ENCODE measurements around the gene SQSTM1. TPM values are rescaled to one million over a fixed set of nuclear protein-coding genes. Genes with fewer than 3 reads are reported as not detected.
A peak's percentile ranks its signal among the peaks of the same experiment; 100 is the strongest.

Gene SQSTM1
- total and polyA plus RNA-seq, 9 of the 15 experiments (the other 6 are each of a cell fraction or from before 2014, with no cell fraction given) = 5.6 to 148 (median 64.0) TPM

DNA sequence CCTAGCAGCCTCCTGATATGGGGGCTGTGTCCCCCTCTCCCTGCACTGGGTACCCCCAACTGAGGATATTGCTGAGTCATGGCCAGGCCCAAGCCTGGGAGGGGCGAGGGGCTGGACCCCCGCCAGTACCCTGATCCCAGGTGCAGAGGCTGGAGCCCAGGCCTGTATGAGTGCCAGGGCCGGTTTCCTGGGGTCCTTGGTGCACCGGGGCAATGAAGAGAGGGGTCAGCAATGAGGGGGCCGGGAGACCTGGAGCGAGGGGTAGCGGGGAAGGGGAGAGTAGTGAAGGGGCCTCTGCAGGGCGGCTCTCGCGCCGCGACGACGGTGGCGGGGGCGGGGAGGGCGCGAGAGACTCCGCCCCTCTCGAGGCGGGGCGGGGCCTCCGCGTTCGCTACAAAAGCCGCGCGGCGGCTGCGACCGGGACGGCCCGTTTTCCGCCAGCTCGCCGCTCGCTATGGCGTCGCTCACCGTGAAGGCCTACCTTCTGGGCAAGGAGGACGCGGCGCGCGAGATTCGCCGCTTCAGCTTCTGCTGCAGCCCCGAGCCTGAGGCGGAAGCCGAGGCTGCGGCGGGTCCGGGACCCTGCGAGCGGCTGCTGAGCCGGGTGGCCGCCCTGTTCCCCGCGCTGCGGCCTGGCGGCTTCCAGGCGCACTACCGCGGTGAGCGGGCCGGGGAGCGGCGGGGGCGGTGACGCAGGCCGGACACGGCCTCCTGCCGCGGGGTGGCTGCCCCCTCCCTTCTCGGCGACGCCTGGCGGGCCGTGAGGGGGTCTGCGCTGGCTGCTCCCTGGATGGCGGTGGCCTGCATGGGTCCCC lies at the start of gene SQSTM1 (continued):
- TF ChIP-seq ZNF282 (CRISPR knock-in tag; IDR thresholded peaks at IDR 0.05) (peak; percentile 77; the same call in 1 of the 2 replicates), STAT5A (IDR thresholded peaks at IDR 0.05; ENCODE audit: borderline replicate concordance, low read length) (peak; percentile 26; the same call in 1 of the 2 replicates), BRD9 (IDR thresholded peaks at IDR 0.05; ENCODE audit: low read depth, partially characterized antibody) (peak; percentile 85), L3MBTL2 (IDR thresholded peaks at IDR 0.05) (peak; percentile 28; the same call in 1 of the 2 replicates), SMARCA4 (IDR thresholded peaks at IDR 0.05) (peak; percentile 63), TOE1 (IDR thresholded peaks at IDR 0.05; ENCODE audit: borderline replicate concordance) (peak; percentile 83), TOE1 (CRISPR knock-in tag; IDR thresholded peaks at IDR 0.05; ENCODE audit: borderline replicate concordance, low read depth) (no peak), CSDE1 (IDR thresholded peaks at IDR 0.05) (0 out of 4 replicates have a peak, but pooled peaks of 1 of the 2 experiments have one; percentile 38), HMGN3 (IDR thresholded peaks at IDR 0.05; ENCODE audit: borderline replicate concordance, extremely low read depth, insufficient read length, low read depth, low read length) (peak; percentile 81), SMARCE1 (IDR thresholded peaks at IDR 0.05) (peak; percentile 55; the same call in 1 of the 2 replicates), SIN3B (IDR thresholded peaks at IDR 0.05; ENCODE audit: low read depth) (peak; percentile 76), KDM2B (CRISPR knock-in tag; IDR thresholded peaks at IDR 0.05) (0 out of 2 replicates have a peak, but pooled peaks have one; percentile 32), ZNF830 (CRISPR knock-in tag; IDR thresholded peaks at IDR 0.05) (no peak), POLR3G (IDR thresholded peaks at IDR 0.05; ENCODE audit: extremely low read depth, insufficient read length, insufficient replicate concordance) (no peak)
- TF ChIP-seq, protein P1, sequence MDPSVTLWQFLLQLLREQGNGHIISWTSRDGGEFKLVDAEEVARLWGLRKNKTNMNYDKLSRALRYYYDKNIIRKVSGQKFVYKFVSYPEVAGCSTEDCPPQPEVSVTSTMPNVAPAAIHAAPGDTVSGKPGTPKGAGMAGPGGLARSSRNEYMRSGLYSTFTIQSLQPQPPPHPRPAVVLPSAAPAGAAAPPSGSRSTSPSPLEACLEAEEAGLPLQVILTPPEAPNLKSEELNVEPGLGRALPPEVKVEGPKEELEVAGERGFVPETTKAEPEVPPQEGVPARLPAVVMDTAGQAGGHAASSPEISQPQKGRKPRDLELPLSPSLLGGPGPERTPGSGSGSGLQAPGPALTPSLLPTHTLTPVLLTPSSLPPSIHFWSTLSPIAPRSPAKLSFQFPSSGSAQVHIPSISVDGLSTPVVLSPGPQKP (CRISPR knock-in tag; IDR thresholded peaks at IDR 0.05) = no peak
- TF ChIP-seq, protein P2, sequence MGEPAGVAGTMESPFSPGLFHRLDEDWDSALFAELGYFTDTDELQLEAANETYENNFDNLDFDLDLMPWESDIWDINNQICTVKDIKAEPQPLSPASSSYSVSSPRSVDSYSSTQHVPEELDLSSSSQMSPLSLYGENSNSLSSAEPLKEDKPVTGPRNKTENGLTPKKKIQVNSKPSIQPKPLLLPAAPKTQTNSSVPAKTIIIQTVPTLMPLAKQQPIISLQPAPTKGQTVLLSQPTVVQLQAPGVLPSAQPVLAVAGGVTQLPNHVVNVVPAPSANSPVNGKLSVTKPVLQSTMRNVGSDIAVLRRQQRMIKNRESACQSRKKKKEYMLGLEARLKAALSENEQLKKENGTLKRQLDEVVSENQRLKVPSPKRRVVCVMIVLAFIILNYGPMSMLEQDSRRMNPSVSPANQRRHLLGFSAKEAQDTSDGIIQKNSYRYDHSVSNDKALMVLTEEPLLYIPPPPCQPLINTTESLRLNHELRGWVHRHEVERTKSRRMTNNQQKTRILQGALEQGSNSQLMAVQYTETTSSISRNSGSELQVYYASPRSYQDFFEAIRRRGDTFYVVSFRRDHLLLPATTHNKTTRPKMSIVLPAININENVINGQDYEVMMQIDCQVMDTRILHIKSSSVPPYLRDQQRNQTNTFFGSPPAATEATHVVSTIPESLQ (CRISPR knock-in tag; IDR thresholded peaks at IDR 0.05) = 0 out of 2 replicates have a peak, but pooled peaks have one; percentile 31
- TF ChIP-seq, protein P3, sequence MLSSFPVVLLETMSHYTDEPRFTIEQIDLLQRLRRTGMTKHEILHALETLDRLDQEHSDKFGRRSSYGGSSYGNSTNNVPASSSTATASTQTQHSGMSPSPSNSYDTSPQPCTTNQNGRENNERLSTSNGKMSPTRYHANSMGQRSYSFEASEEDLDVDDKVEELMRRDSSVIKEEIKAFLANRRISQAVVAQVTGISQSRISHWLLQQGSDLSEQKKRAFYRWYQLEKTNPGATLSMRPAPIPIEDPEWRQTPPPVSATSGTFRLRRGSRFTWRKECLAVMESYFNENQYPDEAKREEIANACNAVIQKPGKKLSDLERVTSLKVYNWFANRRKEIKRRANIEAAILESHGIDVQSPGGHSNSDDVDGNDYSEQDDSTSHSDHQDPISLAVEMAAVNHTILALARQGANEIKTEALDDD (IDR thresholded peaks at IDR 0.05) = no peak
- TF ChIP-seq, protein P4, sequence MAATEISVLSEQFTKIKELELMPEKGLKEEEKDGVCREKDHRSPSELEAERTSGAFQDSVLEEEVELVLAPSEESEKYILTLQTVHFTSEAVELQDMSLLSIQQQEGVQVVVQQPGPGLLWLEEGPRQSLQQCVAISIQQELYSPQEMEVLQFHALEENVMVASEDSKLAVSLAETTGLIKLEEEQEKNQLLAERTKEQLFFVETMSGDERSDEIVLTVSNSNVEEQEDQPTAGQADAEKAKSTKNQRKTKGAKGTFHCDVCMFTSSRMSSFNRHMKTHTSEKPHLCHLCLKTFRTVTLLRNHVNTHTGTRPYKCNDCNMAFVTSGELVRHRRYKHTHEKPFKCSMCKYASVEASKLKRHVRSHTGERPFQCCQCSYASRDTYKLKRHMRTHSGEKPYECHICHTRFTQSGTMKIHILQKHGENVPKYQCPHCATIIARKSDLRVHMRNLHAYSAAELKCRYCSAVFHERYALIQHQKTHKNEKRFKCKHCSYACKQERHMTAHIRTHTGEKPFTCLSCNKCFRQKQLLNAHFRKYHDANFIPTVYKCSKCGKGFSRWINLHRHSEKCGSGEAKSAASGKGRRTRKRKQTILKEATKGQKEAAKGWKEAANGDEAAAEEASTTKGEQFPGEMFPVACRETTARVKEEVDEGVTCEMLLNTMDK (IDR thresholded peaks at IDR 0.05; ENCODE audit: borderline replicate concordance, insufficient read depth, low read depth, low read length, poor library complexity, severe bottlenecking) = peak; percentile 76
- TF ChIP-seq, protein P5, sequence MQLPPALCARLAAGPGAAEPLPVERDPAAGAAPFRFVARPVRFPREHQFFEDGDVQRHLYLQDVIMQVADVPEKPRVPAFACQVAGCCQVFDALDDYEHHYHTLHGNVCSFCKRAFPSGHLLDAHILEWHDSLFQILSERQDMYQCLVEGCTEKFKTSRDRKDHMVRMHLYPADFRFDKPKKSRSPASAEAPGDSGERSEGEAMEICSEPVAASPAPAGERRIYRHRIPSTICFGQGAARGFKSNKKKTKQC (CRISPR knock-in tag; IDR thresholded peaks at IDR 0.05) = peak; percentile 21
- TF ChIP-seq, protein P6, sequence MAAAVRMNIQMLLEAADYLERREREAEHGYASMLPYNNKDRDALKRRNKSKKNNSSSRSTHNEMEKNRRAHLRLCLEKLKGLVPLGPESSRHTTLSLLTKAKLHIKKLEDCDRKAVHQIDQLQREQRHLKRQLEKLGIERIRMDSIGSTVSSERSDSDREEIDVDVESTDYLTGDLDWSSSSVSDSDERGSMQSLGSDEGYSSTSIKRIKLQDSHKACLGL (CRISPR knock-in tag; IDR thresholded peaks at IDR 0.05; ENCODE audit: borderline replicate concordance, poor library complexity, severe bottlenecking) = no peak

All from K562 (cell line).